Breast epithelium (tissue), 4 donors: Measurements from ENCODE around the gene GPR155. TPM values are rescaled to one million over a fixed set of nuclear protein-coding genes. Genes with fewer than 3 reads are reported as not detected.

Experiments used
- DNase-seq, 2 donors: peaks; one replicate each; pipeline ENCODE4 v3.0.0-alpha.2; 2019; ENCODE audit warnings: low spot score in 2 of 2
- H3K27ac ChIP-seq, 2 donors: fragments of 200-600 bp; sonication (generic) in 1 of 2; one replicate each; pipeline ENCODE4 v1.5.1; 2016 to 2019; ENCODE audit warnings: mild to moderate bottlenecking in 1 of 2
- H3K27me3 ChIP-seq, 2 donors: fragments of 200-600 bp; sonication (generic) in 1 of 2; one replicate each; pipeline versions ENCODE4 v1.5.1 to v1.6.0; 2017 to 2019; ENCODE audit warnings: control low read depth in 1 of 2, mild to moderate bottlenecking in 1 of 2
- H3K36me3 ChIP-seq: fragments of 200-600 bp; one replicate; pipeline ENCODE4 v1.5.1; 2019
- H3K4me1 ChIP-seq, 2 donors: fragments of 200-600 bp; sonication (generic); one replicate each; pipeline ENCODE4 v1.5.1; 2016 to 2019; ENCODE audit warnings: control low read depth in 1 of 2
- H3K4me3 ChIP-seq, 3 donors: fragments of 200-600 bp; sonication (generic); 1 replicate in 2 of 3; 2 replicates in 1 of 3; pipeline ENCODE4 v1.5.1; 2016 to 2019; ENCODE audit warnings: mild to moderate bottlenecking in 3 of 3, moderate library complexity in 2 of 3
- H3K9me3 ChIP-seq, 2 donors: fragments of 200-600 bp; sonication (generic) in 1 of 2; one replicate each; pipeline ENCODE4 v1.5.1; 2016 to 2019; ENCODE audit warnings: control low read depth in 1 of 2
- POLR2A ChIP-seq: fragments of 450-650 bp; IDR thresholded peaks from one replicate; pipeline ENCODE4 v1.6.1; 2016; ENCODE audit warnings: antibody characterized with exemption, mild to moderate bottlenecking, moderate library complexity
- POLR2AphosphoS5 ChIP-seq, 3 donors: sonication (generic); formaldehyde crosslinking; IDR thresholded peaks; one replicate each; pipeline ENCODE4 v1.6.1; 2017; ENCODE audit warnings: antibody characterized with exemption in 3 of 3
- intact Hi-C: fragments of 100-400 bp; cut with DNase I; formaldehyde crosslinking; loops from one replicate; pipeline ENCODE4 v1.15.1; 2023; ENCODE audit warnings: low total_unique reads
- total RNA-seq, 3 donors: library from RNA; depleted of rRNA; stranded (reverse); fragments of >200 nt; gene quantifications; one replicate each; pipeline ENCODE4 v1.1.0, GENCODE V29; 2016
- TF ChIP-seq, protein P1 (sequence below), 3 donors: fragments of 450-650 bp; IDR thresholded peaks; one replicate each; pipeline ENCODE4 v1.5.1; 2016 to 2017; ENCODE audit warnings: antibody characterized with exemption in 3 of 3, mild to moderate bottlenecking in 3 of 3, moderate library complexity in 3 of 3

Gene GPR155, protein sequence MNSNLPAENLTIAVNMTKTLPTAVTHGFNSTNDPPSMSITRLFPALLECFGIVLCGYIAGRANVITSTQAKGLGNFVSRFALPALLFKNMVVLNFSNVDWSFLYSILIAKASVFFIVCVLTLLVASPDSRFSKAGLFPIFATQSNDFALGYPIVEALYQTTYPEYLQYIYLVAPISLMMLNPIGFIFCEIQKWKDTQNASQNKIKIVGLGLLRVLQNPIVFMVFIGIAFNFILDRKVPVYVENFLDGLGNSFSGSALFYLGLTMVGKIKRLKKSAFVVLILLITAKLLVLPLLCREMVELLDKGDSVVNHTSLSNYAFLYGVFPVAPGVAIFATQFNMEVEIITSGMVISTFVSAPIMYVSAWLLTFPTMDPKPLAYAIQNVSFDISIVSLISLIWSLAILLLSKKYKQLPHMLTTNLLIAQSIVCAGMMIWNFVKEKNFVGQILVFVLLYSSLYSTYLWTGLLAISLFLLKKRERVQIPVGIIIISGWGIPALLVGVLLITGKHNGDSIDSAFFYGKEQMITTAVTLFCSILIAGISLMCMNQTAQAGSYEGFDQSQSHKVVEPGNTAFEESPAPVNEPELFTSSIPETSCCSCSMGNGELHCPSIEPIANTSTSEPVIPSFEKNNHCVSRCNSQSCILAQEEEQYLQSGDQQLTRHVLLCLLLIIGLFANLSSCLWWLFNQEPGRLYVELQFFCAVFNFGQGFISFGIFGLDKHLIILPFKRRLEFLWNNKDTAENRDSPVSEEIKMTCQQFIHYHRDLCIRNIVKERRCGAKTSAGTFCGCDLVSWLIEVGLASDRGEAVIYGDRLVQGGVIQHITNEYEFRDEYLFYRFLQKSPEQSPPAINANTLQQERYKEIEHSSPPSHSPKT
- 1 to 10 TPM; 4.3 to 7.2 (median 5.0) TPM for total RNA-seq

DNA sequence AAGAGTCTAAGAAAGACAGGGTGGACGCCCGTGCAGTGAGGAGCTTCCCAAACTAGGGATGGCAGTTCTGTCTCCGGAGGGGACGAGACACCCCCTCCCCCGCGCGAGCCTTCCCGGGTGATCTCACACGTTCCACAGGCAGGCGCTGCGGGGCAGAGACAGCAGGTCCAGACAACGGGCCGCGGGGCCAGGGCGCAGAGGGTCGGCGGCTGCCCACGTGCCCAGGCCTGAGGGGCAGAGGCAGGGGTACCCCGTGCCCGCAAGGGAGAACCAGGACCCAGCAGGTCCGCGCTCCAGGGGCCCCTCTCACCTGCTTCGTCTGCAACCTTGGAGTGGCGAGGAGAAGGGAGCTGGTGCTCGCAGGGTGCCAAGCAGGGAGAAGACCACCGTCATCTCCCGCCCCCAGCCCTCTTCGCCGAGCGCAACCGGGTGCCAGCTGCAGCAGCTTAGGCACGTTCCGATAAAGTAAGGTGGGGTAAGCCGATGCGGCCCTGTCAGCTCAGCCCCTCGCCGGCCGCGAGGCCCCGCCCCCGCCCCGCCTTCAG, at the start of gene GPR155:
GPR155 (minus strand) TSS at position 467 of the 545 bp plus-strand sequence. CDS start 5,073 bp downstream, outside the sequence.
- no peaks in the 10 kb centered on the region for H3K9me3 ChIP-seq
- no peak for TF ChIP-seq POLR2A
- TF ChIP-seq POLR2AphosphoS5 (IDR thresholded peaks at IDR 0.05), result peak in 2 of 3 donors; percentile 31 to 36
- H3K4me3 ChIP-seq, result peak within 1 kb of the TSS; percentile 87 to 90 (median 87)
- peak within 1 kb of the TSS; percentile 77 to 78 for H3K27ac ChIP-seq
- no peaks in the 10 kb centered on the region for H3K36me3 ChIP-seq
- no peaks in the 10 kb centered on the region for H3K4me1 ChIP-seq
- intact Hi-C loops, result no loop called here
- peak; percentile 49 to 61 for DNase-seq
- no peaks in the 10 kb centered on the region for H3K27me3 ChIP-seq

DNA sequence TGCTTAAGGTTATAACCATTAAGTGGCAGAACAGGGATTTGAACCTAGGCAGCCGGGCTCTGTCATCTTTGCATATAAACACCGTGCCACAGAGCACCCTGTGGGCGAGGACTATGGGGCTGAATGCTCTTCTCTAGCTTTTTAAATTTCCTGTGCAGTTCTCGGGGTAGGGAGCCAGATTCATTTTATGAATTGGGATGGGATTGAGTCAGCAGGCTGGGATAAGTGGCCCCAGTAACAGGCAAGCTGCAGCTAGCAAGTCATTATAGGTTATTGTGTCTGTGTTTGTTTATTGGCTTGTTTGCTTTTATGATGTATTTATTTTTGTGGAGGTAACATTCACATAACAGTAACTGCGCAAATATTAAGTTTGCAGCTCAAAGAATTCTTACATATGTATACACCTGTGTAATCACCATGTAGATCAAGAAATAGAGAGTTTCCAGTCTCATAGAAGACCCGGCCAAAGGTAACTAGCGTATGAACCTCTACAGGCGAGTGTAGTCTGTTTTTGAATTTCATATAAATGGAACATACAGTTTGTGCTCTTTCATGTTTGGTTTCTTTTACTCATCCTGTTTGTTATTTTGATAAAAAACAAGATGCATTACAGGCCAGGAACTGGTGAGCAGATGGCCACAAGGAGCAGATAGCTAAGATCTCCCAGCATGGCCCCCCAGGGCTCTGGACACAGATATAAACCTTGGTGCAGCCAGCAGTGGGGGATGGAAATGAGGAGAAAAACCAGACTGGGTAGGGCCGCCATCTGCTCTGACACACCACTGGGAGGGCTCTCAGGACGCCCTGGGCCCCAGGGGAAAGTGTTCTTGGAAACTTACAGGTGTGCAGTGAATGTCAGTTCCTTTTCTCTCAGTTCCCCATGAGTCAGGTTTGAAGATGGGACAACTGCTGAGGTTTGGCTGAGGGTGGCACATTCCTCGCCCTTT, 49.2 kb upstream of the GPR155 start:
- no peak overlapping the region for H3K4me3 ChIP-seq
- H3K4me1 ChIP-seq, result no peaks in the 10 kb centered on the region
- no peak for TF ChIP-seq POLR2A
- TF ChIP-seq, protein P1, sequence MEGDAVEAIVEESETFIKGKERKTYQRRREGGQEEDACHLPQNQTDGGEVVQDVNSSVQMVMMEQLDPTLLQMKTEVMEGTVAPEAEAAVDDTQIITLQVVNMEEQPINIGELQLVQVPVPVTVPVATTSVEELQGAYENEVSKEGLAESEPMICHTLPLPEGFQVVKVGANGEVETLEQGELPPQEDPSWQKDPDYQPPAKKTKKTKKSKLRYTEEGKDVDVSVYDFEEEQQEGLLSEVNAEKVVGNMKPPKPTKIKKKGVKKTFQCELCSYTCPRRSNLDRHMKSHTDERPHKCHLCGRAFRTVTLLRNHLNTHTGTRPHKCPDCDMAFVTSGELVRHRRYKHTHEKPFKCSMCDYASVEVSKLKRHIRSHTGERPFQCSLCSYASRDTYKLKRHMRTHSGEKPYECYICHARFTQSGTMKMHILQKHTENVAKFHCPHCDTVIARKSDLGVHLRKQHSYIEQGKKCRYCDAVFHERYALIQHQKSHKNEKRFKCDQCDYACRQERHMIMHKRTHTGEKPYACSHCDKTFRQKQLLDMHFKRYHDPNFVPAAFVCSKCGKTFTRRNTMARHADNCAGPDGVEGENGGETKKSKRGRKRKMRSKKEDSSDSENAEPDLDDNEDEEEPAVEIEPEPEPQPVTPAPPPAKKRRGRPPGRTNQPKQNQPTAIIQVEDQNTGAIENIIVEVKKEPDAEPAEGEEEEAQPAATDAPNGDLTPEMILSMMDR (IDR thresholded peaks at IDR 0.05), result no peak
- H3K27me3 ChIP-seq, result no peaks in the 10 kb centered on the region
- intact Hi-C loops, result no loop called here
- no peaks in the 10 kb centered on the region for H3K36me3 ChIP-seq
- H3K9me3 ChIP-seq, result no peaks in the 10 kb centered on the region
- no peak for DNase-seq
- H3K27ac ChIP-seq, result no peak overlapping the region

DNA sequence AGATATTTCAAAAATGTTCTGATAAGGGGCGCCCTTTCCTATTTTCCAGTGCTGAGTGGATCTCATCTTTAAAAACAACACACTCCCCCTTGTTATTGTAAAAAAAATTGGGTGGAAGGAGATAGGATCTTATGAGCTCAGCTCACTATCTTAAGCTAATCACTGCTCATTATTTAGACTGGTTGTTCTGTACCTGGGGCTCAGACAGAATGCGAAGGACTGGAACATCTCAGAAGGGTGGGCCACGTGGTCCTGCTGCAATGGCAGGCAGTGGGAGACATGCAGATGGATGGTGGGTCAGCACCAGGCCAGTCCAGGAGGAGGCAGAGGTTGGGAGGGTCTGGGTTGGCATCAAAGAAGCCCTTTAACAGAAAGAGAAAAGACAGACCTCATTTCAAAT, 48.3 kb upstream of the GPR155 start:
- H3K9me3 ChIP-seq, result no peaks in the 10 kb centered on the region
- intact Hi-C loops, result no loop called here
- no peak for DNase-seq
- TF ChIP-seq, protein P1 (IDR thresholded peaks at IDR 0.05), result no peak
- TF ChIP-seq POLR2A, result no peak
- TF ChIP-seq POLR2AphosphoS5 (IDR thresholded peaks at IDR 0.05), result no peak
- no peaks in the 10 kb centered on the region for H3K36me3 ChIP-seq
- H3K27ac ChIP-seq, result no peak overlapping the region
- no peak overlapping the region for H3K4me3 ChIP-seq
- no peaks in the 10 kb centered on the region for H3K27me3 ChIP-seq
- H3K4me1 ChIP-seq, result no peaks in the 10 kb centered on the region

DNA sequence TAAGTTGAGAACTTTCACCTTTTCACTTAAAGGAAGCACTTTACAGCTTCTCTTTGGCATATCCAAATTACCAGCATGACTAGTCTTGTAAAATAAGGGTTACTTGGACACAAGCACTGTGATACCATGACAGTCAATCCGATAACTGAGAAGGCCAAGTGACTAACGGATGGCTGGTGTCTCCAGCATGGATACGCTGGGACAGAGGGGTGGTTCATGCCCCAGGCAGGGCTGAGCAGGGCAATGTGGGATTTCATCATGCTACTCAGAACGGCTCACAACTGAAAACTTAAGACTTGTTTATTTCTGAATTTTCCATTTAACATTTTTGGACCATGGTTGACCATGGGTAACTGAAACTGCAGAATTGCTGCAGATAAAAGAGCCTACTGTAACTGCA, 43.1 kb upstream of the GPR155 start:
- DNase-seq, result no peak
- H3K27me3 ChIP-seq, result no peaks in the 10 kb centered on the region
- intact Hi-C loops, result loop anchor here (5.0 kb wide), 1 partner anchor 538 kb away; no protein-coding TSS in a partner anchor
- H3K36me3 ChIP-seq, result no peaks in the 10 kb centered on the region
- no peaks in the 10 kb centered on the region for H3K4me1 ChIP-seq
- peaks cover 0 to 10% of the 10 kb centered on the region in 2 donors for H3K9me3 ChIP-seq
- no peak overlapping the region for H3K27ac ChIP-seq
- TF ChIP-seq POLR2AphosphoS5 (IDR thresholded peaks at IDR 0.05), result no peak
- TF ChIP-seq, protein P1 (IDR thresholded peaks at IDR 0.05), result no peak
- TF ChIP-seq POLR2A, result no peak
- no peak overlapping the region for H3K4me3 ChIP-seq

DNA sequence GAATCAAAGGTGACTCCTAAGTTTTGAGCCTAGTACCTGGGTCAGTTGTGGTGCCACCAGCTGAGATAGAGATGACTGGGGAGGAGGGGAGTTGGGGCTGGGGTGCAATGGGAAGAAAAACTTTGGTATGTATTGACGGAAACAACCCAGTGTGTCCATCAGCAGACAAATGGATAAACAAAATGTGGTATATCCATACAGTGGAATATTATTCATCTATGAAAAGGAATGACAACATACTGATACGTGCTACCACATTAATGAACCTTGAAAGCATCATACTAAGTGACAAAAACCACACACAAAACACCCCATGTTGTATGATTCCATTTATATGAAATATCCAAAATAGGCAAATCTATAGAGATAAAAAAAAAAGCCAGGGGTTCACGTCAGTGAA, 41.1 kb upstream of the GPR155 start:
- no peaks in the 10 kb centered on the region for H3K27me3 ChIP-seq
- H3K27ac ChIP-seq, result no peak overlapping the region
- DNase-seq, result no peak
- peaks cover 0 to 10% of the 10 kb centered on the region in 2 donors for H3K9me3 ChIP-seq
- no peaks in the 10 kb centered on the region for H3K36me3 ChIP-seq
- no peaks in the 10 kb centered on the region for H3K4me1 ChIP-seq
- intact Hi-C loops, result loop anchor here (5.0 kb wide), 1 partner anchor 536 kb away; no protein-coding TSS in a partner anchor
- no peak overlapping the region for H3K4me3 ChIP-seq
- TF ChIP-seq, protein P1 (IDR thresholded peaks at IDR 0.05), result no peak
- TF ChIP-seq POLR2AphosphoS5 (IDR thresholded peaks at IDR 0.05) (no peak), POLR2A (no peak)
